Osteocyte (in vitro differentiated cells): ENCODE results near the gene PSMB5. TPM values are rescaled to one million over a fixed set of nuclear protein-coding genes. Genes with fewer than 3 reads are reported as not detected.
A peak's percentile ranks its signal among the peaks of the same experiment; 100 is the strongest.

Experiments used
- DNase-seq: peaks from one replicate; pipeline ENCODE4 v3.0.0; 2021; ENCODE audit warnings: mixed read lengths; ENCODE audit not compliant: unreplicated experiment; ENCODE audit errors: extremely low spot score
- H3K27ac Mint-ChIP-seq: one replicate; pipeline ENCODE4 v1.8.0; 2021; ENCODE audit warnings: mild to moderate bottlenecking, mixed read lengths; ENCODE audit not compliant: unreplicated experiment
- H3K27me3 Mint-ChIP-seq: one replicate; pipeline ENCODE4 v1.8.0; 2021; ENCODE audit warnings: mixed read lengths; ENCODE audit not compliant: unreplicated experiment
- H3K36me3 Mint-ChIP-seq: one replicate; pipeline ENCODE4 v1.8.0; 2021; ENCODE audit warnings: mixed read lengths; ENCODE audit not compliant: unreplicated experiment
- H3K4me1 Mint-ChIP-seq: one replicate; pipeline ENCODE4 v1.8.0; 2021; ENCODE audit warnings: mixed read lengths; ENCODE audit not compliant: unreplicated experiment
- H3K4me3 Mint-ChIP-seq: one replicate; pipeline ENCODE4 v1.8.0; 2021; ENCODE audit warnings: mild to moderate bottlenecking, moderate library complexity, mixed read lengths; ENCODE audit not compliant: unreplicated experiment
- H3K9me3 Mint-ChIP-seq: one replicate; pipeline ENCODE4 v1.8.0; 2021; ENCODE audit warnings: mixed read lengths; ENCODE audit not compliant: unreplicated experiment
- CTCF ChIP-seq: fragments of 200-600 bp; sonication (generic); IDR thresholded peaks from 2 replicates; pipeline ENCODE4 v1.5.0; 2021; ENCODE audit warnings: antibody characterized with exemption, mild to moderate bottlenecking, moderate library complexity
- total RNA-seq: library from RNA; stranded (reverse); gene quantifications from 2 replicates; pipeline ENCODE4 v1.2.1, GENCODE V29; 2021

PSMB5 gene
- total RNA-seq, 1 donor from 2014 or later = 147 TPM

- peaks cover 55% of the 10 kb centered on the region for H3K36me3 Mint-ChIP-seq
- no peak for DNase-seq
- H3K4me1 Mint-ChIP-seq = peaks cover 40% of the 10 kb centered on the region
- no peaks in the 10 kb centered on the region for H3K9me3 Mint-ChIP-seq
- no peaks in the 10 kb centered on the region for H3K27me3 Mint-ChIP-seq
- H3K4me3 Mint-ChIP-seq = no peak overlapping the region
- TF ChIP-seq CTCF = peak; percentile 74
- H3K27ac Mint-ChIP-seq = no peak overlapping the region
Observed at GRCh38 chr14:23076785-23077408, 42.2 kb upstream of the PSMB5 start.

- no peak overlapping the region for H3K27ac Mint-ChIP-seq
- TF ChIP-seq CTCF = no peak
- H3K9me3 Mint-ChIP-seq = no peaks in the 10 kb centered on the region
- DNase-seq = no peak
- H3K36me3 Mint-ChIP-seq = peaks cover 40% of the 10 kb centered on the region
- H3K4me1 Mint-ChIP-seq = peaks cover 44% of the 10 kb centered on the region
- no peaks in the 10 kb centered on the region for H3K27me3 Mint-ChIP-seq
- no peak overlapping the region for H3K4me3 Mint-ChIP-seq
Observed at GRCh38 chr14:23074906-23075305, 40.2 kb upstream of the PSMB5 start.

DNA sequence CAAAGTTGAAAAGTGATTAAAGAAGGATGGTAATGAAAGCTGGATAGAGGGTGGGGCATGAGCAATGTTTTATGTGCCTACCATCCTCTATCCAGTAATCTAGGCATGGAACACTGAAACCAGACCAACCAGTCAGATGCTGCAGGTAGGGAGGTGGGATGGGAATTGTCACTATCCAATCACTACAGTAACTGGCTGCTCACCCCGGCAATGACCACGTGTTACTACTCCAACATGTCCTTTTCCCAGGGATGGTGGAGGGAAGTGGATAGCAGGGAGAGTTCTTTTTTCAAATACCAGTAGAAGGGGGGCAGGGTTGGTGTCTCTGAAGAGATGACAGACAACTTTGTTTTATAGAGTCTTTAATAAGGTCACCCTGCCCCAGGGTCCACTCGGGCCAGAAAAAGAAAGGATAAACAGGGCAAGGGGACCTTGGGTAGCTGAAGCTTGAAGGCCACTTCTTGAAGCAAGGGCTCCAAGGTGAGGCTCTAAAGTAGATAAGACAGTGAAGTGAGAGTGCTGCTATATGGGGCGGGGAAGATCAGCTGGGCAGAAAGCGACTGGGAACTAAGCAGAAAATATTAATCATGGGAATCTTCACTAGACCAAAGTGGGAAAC lies 37.3 kb upstream of the PSMB5 start:
- no peaks in the 10 kb centered on the region for H3K27me3 Mint-ChIP-seq

DNA sequence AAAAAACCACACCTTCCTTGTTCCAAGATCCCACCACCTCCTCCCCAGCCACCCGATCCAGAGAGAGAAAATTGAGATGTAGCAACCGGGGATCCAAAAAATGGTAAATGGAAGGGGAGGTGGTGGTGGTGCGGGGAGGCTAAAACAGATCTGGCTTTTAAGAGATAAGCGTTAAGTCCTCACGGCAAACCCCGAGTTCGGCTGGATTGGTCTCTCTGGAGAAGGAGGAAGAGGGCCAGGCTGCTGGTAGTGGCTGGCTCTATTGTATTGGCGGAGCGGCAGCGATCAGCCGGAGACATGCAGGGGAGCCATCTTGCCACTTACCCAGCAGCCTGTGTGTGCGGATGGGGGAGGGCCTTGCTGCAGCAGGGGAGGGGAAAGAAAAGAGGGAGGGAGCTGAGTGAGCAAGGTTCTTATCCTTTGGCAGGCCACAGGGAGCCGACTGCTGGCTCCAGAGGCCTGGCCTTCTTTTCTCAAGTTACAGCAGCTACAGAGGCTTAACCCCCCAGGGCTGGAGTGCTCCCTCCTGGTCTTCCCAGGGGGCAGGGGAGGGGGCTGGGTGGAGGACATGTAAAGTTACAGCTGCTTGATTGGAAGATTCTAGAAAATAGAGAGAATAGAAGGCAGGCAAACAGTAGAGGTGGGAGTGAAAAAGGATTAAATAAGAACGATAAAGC lies 36.7 kb upstream of the PSMB5 start:
- peaks cover 40% of the 10 kb centered on the region for H3K4me1 Mint-ChIP-seq
- H3K4me3 Mint-ChIP-seq = peak overlapping the region; percentile 89
- TF ChIP-seq CTCF = no peak
- H3K27ac Mint-ChIP-seq = peak overlapping the region; percentile 93
- peaks cover 16% of the 10 kb centered on the region for H3K36me3 Mint-ChIP-seq
- DNase-seq = peak; percentile 92
- no peaks in the 10 kb centered on the region for H3K9me3 Mint-ChIP-seq
- H3K27me3 Mint-ChIP-seq = no peaks in the 10 kb centered on the region

More for the DNA sequence above, 37.3 kb upstream of the PSMB5 start:
- peak overlapping the region; percentile 93 for H3K27ac Mint-ChIP-seq
- H3K4me3 Mint-ChIP-seq = peak overlapping the region; percentile 89
- TF ChIP-seq CTCF = no peak
- DNase-seq = no peak
- peaks cover 23% of the 10 kb centered on the region for H3K36me3 Mint-ChIP-seq
- peaks cover 40% of the 10 kb centered on the region for H3K4me1 Mint-ChIP-seq
- H3K9me3 Mint-ChIP-seq = no peaks in the 10 kb centered on the region
